Ovary (tissue), 9 donors: ENCODE data around the gene S100A10. TPM values are rescaled to one million over a fixed set of nuclear protein-coding genes. Genes with fewer than 3 reads are reported as not detected.

Experiments
- DNase-seq, 5 donors: peaks; one replicate each; pipeline ENCODE4 v3.0.0-alpha.2; 2019 to 2020
- H3K27ac ChIP-seq, 2 donors: fragments of 200-600 bp; one replicate each; pipeline versions ENCODE4 v1.5.1 to v1.8.0; 2019 to 2022
- H3K27me3 ChIP-seq: fragments of 200-600 bp; one replicate; pipeline ENCODE4 v1.8.0; 2022
- H3K36me3 ChIP-seq: fragments of 200-600 bp; sonication (generic); one replicate; pipeline ENCODE4 v1.5.1; 2019
- H3K4me1 ChIP-seq: one replicate; pipeline ENCODE4 v1.8.1; 2013; ENCODE audit warnings: mild to moderate bottlenecking, moderate library complexity; ENCODE audit not compliant: insufficient read depth
- H3K4me3 ChIP-seq: fragments of 200-600 bp; sonication (generic); one replicate; pipeline ENCODE4 v1.5.1; 2017
- H3K9me3 ChIP-seq, 2 donors: fragments of 200-600 bp in 1 of 2; sonication (generic) in 1 of 2; one replicate each; pipeline versions ENCODE4 v1.5.1 to v1.8.1; 2013 to 2019; ENCODE audit warnings: mild to moderate bottlenecking in 1 of 2, moderate library complexity in 1 of 2
- CTCF ChIP-seq, 3 donors: fragments of 450-650 bp in 2 of 3; fragments of 200-600 bp in 1 of 3; IDR thresholded peaks; one replicate each; pipeline versions ENCODE4 v1.5.1 to v1.8.0; 2016 to 2022; ENCODE audit warnings: antibody characterized with exemption in 3 of 3, mild to moderate bottlenecking in 1 of 3
- EP300 ChIP-seq: sonication (generic); formaldehyde crosslinking; IDR thresholded peaks from one replicate; pipeline ENCODE4 v1.6.1; 2017; ENCODE audit warnings: antibody characterized with exemption
- POLR2A ChIP-seq: fragments of 450-650 bp; IDR thresholded peaks from one replicate; pipeline ENCODE4 v1.6.1; 2017; ENCODE audit warnings: antibody characterized with exemption, mild to moderate bottlenecking, moderate library complexity
- WGBS, 3 donors: extraction: QIAGEN DNeasy Blood & Tissue Kit in 1 of 3; methylation state at CpG; one replicate each; pipeline versions ENCODE4 v1.1.5 to v1.1.7; 2013 to 2017; 5-methylcytosine and 5-hydroxymethylcytosine counted together
- intact Hi-C, 4 donors: fragments of 100-400 bp; cut with DNase I; formaldehyde crosslinking; loops; one replicate each; pipeline versions ENCODE4 v1.11.0 to v1.15.1; 2022 to 2023
- polyA plus RNA-seq, 2 donors: library from polyadenylated mRNA; stranded (reverse); fragments of 200-250 nt in 1 of 2; fragments of 350-450 nt in 1 of 2; fragmentation: Illumina TruSeq in 1 of 2; extraction: RNeasy Lipid Tissue Mini Kit (QIAGEN cat#74804) in 1 of 2; gene quantifications; one replicate each; pipeline ENCODE4 v1.2.3, GENCODE V29; 2013 to 2014
- total RNA-seq, 7 donors: library from RNA; depleted of rRNA in 2 of 7; stranded (reverse); fragments of >200 nt in 2 of 7; fragmentation: NEBNext Ultra II Directional in 3 of 7; extraction: Animal tissue kit (Norgen Biotek cat#: 25700) in 3 of 7; gene quantifications; one replicate each; pipeline versions ENCODE4 v1.1.0 to v1.2.4, GENCODE V29; 2016 to 2023
- donor health status: DM: no; HTN: no; CAD: no; lungs with moderate emphysema.
- donor health status: DM: no; HTN: no; CAD: no.
- donor health status: Bipolar disorder and iron deficiency.
- donor health status: DM: yes; HTN: yes; CAD: no.
- donor health status: DM: no; HTN: no; CAD: no.
- donor health status: DM: yes; HTN: yes; CAD: no.

S100A10 gene
- total and polyA plus RNA-seq, 9 donors: 38.6 to 642 (median 213) TPM

GRCh38 chr1:151960780-151961513 is 32.7 kb downstream of the S100A10 start:
- Histone ChIP-seq H3K27me3 (no peaks in the 10 kb centered on the region), H3K4me1 (no peaks in the 10 kb centered on the region), H3K36me3 (no peaks in the 10 kb centered on the region), H3K9me3 (no peaks in the 10 kb centered on the region), H3K4me3 (no peak overlapping the region), H3K27ac (no peak overlapping the region)
- 42 to 59% (median 47%) methylated on average over 2 of the region's 2 CpGs for WGBS, 3 donors
- no peak for DNase-seq
- intact Hi-C loops: loop anchor here in 1 of 4 donors (10.0 kb wide), 1 partner anchor 64 kb away; no protein-coding TSS in a partner anchor
- TF ChIP-seq POLR2A (no peak), EP300 (no peak), CTCF (IDR thresholded peaks at IDR 0.05) (no peak)

GRCh38 chr1:151958959-151959358 is 34.7 kb downstream of the S100A10 start:
- TF ChIP-seq POLR2A: no peak
- TF ChIP-seq EP300: no peak
- no peak for TF ChIP-seq CTCF (IDR thresholded peaks at IDR 0.05)
- DNase-seq: no peak
- no peak overlapping the region for H3K27ac ChIP-seq
- intact Hi-C loops: no loop called here
- H3K4me3 ChIP-seq: no peak overlapping the region
- no peaks in the 10 kb centered on the region for H3K9me3 ChIP-seq
- no peaks in the 10 kb centered on the region for H3K36me3 ChIP-seq
- H3K4me1 ChIP-seq: no peaks in the 10 kb centered on the region
- no peaks in the 10 kb centered on the region for H3K27me3 ChIP-seq
- WGBS, 3 donors: 91 to 96% (median 93%) methylated on average over 2 of the region's 2 CpGs

- 92 to 93% (median 92%) methylated on average over 3 of the region's 3 CpGs for WGBS, 3 donors
- no peak for DNase-seq
- TF ChIP-seq POLR2A (no peak), CTCF (IDR thresholded peaks at IDR 0.05) (no peak), EP300 (no peak)
- H3K27me3 ChIP-seq: no peaks in the 10 kb centered on the region
- H3K9me3 ChIP-seq: no peaks in the 10 kb centered on the region
- H3K4me1 ChIP-seq: no peaks in the 10 kb centered on the region
- no peak overlapping the region for H3K27ac ChIP-seq
- no peak overlapping the region for H3K4me3 ChIP-seq
- H3K36me3 ChIP-seq: no peaks in the 10 kb centered on the region
- intact Hi-C loops: no loop called here
Observed at GRCh38 chr1:151956957-151957497, 36.6 kb downstream of the S100A10 start.

GRCh38 chr1:151953409-151954094 is 40.1 kb downstream of the S100A10 start:
- Histone ChIP-seq H3K27me3 (no peaks in the 10 kb centered on the region), H3K4me3 (no peak overlapping the region), H3K36me3 (no peaks in the 10 kb centered on the region), H3K4me1 (peaks cover 7% of the 10 kb centered on the region), H3K27ac (no peak overlapping the region), H3K9me3 (no peaks in the 10 kb centered on the region)
- 71 to 84% (median 73%) methylated on average over 7 of the region's 7 CpGs for WGBS, 3 donors
- intact Hi-C loops: no loop called here
- DNase-seq: no peak
- TF ChIP-seq POLR2A (no peak), EP300 (no peak)
